GM11168 (cell line): Measurements from ENCODE around the gene PIP5K1B.

Source experiments
- in situ Hi-C: fragments of 300-500 bp; cut with MboI; formaldehyde crosslinking; loops from one replicate; pipeline ENCODE4 v1.12.0; 2022; ENCODE audit warnings: low sequenced_read_pairs; ENCODE audit not compliant: unreplicated experiment

PIP5K1B gene

GRCh38 chr9:68883224-68883623, 178.2 kb downstream of the PIP5K1B start:
- in situ Hi-C loops: no loop called here

GRCh38 chr9:68887232-68887631, 182.2 kb downstream of the PIP5K1B start:
- in situ Hi-C loops: no loop called here

- in situ Hi-C loops: no loop called here
Observed at GRCh38 chr9:68894502-68894901, 189.5 kb downstream of the PIP5K1B start.

- in situ Hi-C loops: no loop called here
Observed at GRCh38 chr9:68895741-68896478, 190.9 kb downstream of the PIP5K1B start.

- in situ Hi-C loops: no loop called here
Observed at GRCh38 chr9:68896486-68896885, 191.4 kb downstream of the PIP5K1B start.

- in situ Hi-C loops: no loop called here
Observed at GRCh38 chr9:68897577-68898145, 192.6 kb downstream of the PIP5K1B start.

- in situ Hi-C loops: no loop called here
Observed at GRCh38 chr9:68898781-68899439, 193.9 kb downstream of the PIP5K1B start.

- in situ Hi-C loops: no loop called here
Observed at GRCh38 chr9:68904454-68904853, 199.4 kb downstream of the PIP5K1B start.

- in situ Hi-C loops: no loop called here
Observed at GRCh38 chr9:68905129-68905528, 200.1 kb downstream of the PIP5K1B start.

GRCh38 chr9:68907910-68908309, 202.9 kb downstream of the PIP5K1B start:
- in situ Hi-C loops: no loop called here

- in situ Hi-C loops: no loop called here
Observed at GRCh38 chr9:68912561-68912960, 207.5 kb downstream of the PIP5K1B start.

- in situ Hi-C loops: no loop called here
Observed at GRCh38 chr9:68913054-68913453, 208.0 kb downstream of the PIP5K1B start.

- in situ Hi-C loops: no loop called here
Observed at GRCh38 chr9:68914751-68915150, 209.7 kb downstream of the PIP5K1B start.

GRCh38 chr9:68919661-68920060, 214.6 kb downstream of the PIP5K1B start:
- in situ Hi-C loops: no loop called here

- in situ Hi-C loops: no loop called here
Observed at GRCh38 chr9:68920921-68921320, 215.9 kb downstream of the PIP5K1B start.

- in situ Hi-C loops: no loop called here
Observed at GRCh38 chr9:68923480-68923879, 218.4 kb downstream of the PIP5K1B start.

GRCh38 chr9:68925175-68925574, 220.1 kb downstream of the PIP5K1B start:
- in situ Hi-C loops: no loop called here

GRCh38 chr9:68927165-68927564, 222.1 kb downstream of the PIP5K1B start:
- in situ Hi-C loops: no loop called here

GRCh38 chr9:68931821-68932220, 226.8 kb downstream of the PIP5K1B start:
- in situ Hi-C loops: no loop called here

- in situ Hi-C loops: no loop called here
Observed at GRCh38 chr9:68932458-68932857, 227.4 kb downstream of the PIP5K1B start.
